Kidney epithelial cell (primary cell): ENCODE measurements around the gene CHST15. TPM values are rescaled to one million over a fixed set of nuclear protein-coding genes. Genes with fewer than 3 reads are reported as not detected.

Experiments
- DNase-seq: peaks from one replicate; pipeline ENCODE4 v3.0.0-alpha.2; 2010; ENCODE audit warnings: low read depth
- H3K27me3 ChIP-seq: 2 replicates; pipeline ENCODE4 v1.6.0; 2011; ENCODE audit warnings: low read length; ENCODE audit not compliant: control insufficient read depth, insufficient read depth
- H3K36me3 ChIP-seq: 2 replicates; pipeline ENCODE4 v1.5.1; 2011; ENCODE audit warnings: low read length; ENCODE audit not compliant: control insufficient read depth, insufficient read depth
- H3K4me3 ChIP-seq: 2 replicates; pipeline ENCODE4 v1.5.1; 2011; ENCODE audit warnings: low read depth, mild to moderate bottlenecking, control low read depth, low read length
- CTCF ChIP-seq: IDR thresholded peaks from 2 replicates; pipeline ENCODE4 v1.5.1; 2011; ENCODE audit warnings: mild to moderate bottlenecking, moderate library complexity, low read length, control low read depth, inconsistent platforms; ENCODE audit not compliant: insufficient read depth, poor library complexity, severe bottlenecking
- total RNA-seq: library from RNA; depleted of rRNA; stranded (reverse); fragments of >200 nt; gene quantifications from 2 replicates; pipeline ENCODE4 v1.2.3, GENCODE V29; 2015

CHST15 gene
- total RNA-seq, 1 donor from 2014 or later, result 18.1 TPM

DNA sequence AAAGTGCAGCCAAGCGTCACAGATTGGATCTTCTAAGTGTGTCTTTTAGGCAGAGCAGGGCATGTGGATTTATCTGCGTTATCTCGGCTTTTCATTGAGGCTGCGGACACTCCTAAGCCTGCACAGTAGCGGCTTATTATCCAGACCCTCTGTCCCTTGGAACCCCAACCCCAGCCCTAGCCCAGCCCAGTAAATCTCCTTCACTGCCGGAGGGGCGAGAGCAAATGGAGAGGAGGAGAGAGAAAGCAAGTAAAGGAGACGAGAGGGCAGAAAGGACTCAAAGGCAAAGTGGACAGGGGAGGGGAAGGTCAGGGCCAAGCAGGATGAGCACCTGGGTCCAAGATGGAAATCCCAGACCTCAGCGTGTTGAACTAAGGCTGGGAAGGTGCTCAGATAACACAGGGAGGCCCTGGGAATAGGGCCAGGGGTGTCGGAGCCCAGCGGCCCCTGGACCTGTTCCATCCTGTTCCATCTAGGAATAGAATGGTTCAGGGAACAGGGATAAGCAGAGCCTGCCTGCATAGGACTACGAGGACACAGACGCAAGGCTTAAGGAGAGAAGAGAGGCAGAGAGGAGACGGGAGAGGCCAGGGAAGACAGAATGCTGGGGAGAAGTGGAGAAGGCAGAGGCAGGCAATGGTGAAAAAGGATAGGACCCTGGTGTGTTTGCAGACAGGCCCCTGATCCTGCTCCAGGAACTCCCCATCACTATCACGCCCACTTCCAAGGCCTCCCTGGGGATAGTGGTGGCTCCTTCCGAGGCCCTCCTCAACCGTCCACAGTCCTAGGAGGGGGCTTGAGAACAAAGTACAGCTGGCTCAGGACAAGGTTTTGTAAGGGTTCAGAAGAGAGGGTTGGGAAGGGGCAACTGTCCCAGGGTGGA lies 99.6 kb downstream of the CHST15 start:
- no peak for DNase-seq
- no peak for TF ChIP-seq CTCF
- no peak overlapping the region for H3K4me3 ChIP-seq
- H3K36me3 ChIP-seq, result no peaks in the 10 kb centered on the region
- peaks cover 26% of the 10 kb centered on the region for H3K27me3 ChIP-seq

GRCh38 chr10:123991611-123992570 lies 101.5 kb downstream of the CHST15 start:
- Histone ChIP-seq H3K4me3 (peak overlapping the region; percentile 17), H3K36me3 (no peaks in the 10 kb centered on the region), H3K27me3 (peaks cover 26% of the 10 kb centered on the region)
- no peak for DNase-seq
- no peak for TF ChIP-seq CTCF

GRCh38 chr10:123990889-123991288 lies 102.5 kb downstream of the CHST15 start:
- no peak for DNase-seq
- Histone ChIP-seq H3K36me3 (no peaks in the 10 kb centered on the region), H3K27me3 (peaks cover 26% of the 10 kb centered on the region), H3K4me3 (no peak overlapping the region)
- no peak for TF ChIP-seq CTCF

DNA sequence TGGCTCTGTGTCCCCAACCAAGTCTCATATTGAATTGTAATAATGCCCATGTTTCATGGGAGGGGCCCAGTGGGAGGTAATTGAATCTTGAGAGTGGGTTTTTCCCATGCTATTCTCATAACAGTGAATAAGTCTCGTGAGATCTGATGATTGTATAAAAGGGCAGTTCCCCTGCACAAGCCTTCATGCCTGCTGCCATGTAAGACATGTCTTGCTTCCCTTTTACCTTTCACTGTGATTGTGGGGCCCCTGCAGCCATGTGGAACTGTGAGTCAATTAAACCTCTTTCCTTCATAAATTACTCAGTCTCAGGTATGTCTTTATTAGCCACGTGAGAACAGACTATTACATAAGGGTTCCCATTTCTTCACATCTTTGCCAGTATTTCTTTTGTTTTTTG lies 104.7 kb downstream of the CHST15 start:
- Histone ChIP-seq H3K27me3 (peaks cover 23% of the 10 kb centered on the region), H3K36me3 (no peaks in the 10 kb centered on the region), H3K4me3 (no peak overlapping the region)
- TF ChIP-seq CTCF, result no peak
- no peak for DNase-seq

GRCh38 chr10:123986736-123987135 lies 106.7 kb downstream of the CHST15 start:
- H3K4me3 ChIP-seq, result no peak overlapping the region
- no peaks in the 10 kb centered on the region for H3K36me3 ChIP-seq
- DNase-seq, result no peak
- no peak for TF ChIP-seq CTCF
- peaks cover 13% of the 10 kb centered on the region for H3K27me3 ChIP-seq
